Loucy (cell line): Measurements from ENCODE around the gene IDI2.
"Not testable (repeated sequence)": the region's sequence is repeated elsewhere in the genome, so short reads cannot be mapped to it uniquely, and the experiment has no call there.

Experiments
- H2AFZ ChIP-seq: fragments of 200-600 bp; sonication (generic); 2 replicates; pipeline ENCODE4 v1.6.0; 2016; ENCODE audit warnings: antibody characterized with exemption, mild to moderate bottlenecking, low read length, moderate library complexity
- H3F3A ChIP-seq: fragments of 200-600 bp; 2 replicates; pipeline ENCODE4 v1.6.0; 2016; ENCODE audit warnings: antibody characterized with exemption, low read depth, mild to moderate bottlenecking
- H3K27me3 ChIP-seq: fragments of 200-600 bp; sonication (generic); 2 replicates; pipeline ENCODE4 v1.6.1; 2014; ENCODE audit warnings: low read length, mild to moderate bottlenecking; ENCODE audit not compliant: insufficient read depth, poor library complexity, severe bottlenecking
- H3K36me3 ChIP-seq: fragments of 200-600 bp; sonication (generic); 2 replicates; pipeline ENCODE4 v1.6.1; 2016; ENCODE audit warnings: low read length; ENCODE audit not compliant: insufficient read depth
- H3K4me1 ChIP-seq: fragments of 200-600 bp; sonication (generic); 2 replicates; pipeline ENCODE4 v1.5.1; 2014; ENCODE audit warnings: low read length, mild to moderate bottlenecking; ENCODE audit not compliant: insufficient read depth, poor library complexity, severe bottlenecking
- H3K4me2 ChIP-seq: fragments of 200-600 bp; sonication (generic); 2 replicates; pipeline ENCODE4 v1.6.0; 2014; ENCODE audit warnings: antibody characterized with exemption, low read length, low read depth, mild to moderate bottlenecking; ENCODE audit not compliant: poor library complexity, severe bottlenecking
- H3K4me3 ChIP-seq: fragments of 200-600 bp; sonication (generic); 2 replicates; pipeline ENCODE4 v1.5.1; 2014; ENCODE audit warnings: low read length, mild to moderate bottlenecking, mixed read lengths; ENCODE audit not compliant: poor library complexity, severe bottlenecking
- H3K79me2 ChIP-seq: fragments of 200-600 bp; sonication (generic); 2 replicates; pipeline ENCODE4 v1.6.1; 2014; ENCODE audit warnings: low read length; ENCODE audit not compliant: insufficient read depth
- H3K9ac ChIP-seq: fragments of 200-600 bp; sonication (generic); 2 replicates; pipeline ENCODE4 v1.6.0; 2014; ENCODE audit warnings: mild to moderate bottlenecking, low read depth, low read length, moderate library complexity; ENCODE audit not compliant: poor library complexity, severe bottlenecking
- H3K9me2 ChIP-seq: fragments of 200-600 bp; sonication (generic); replicated peaks from 2 replicates; pipeline ENCODE4 v1.6.1; 2016; ENCODE audit warnings: low read depth, low read length, mixed read lengths
- H3K9me3 ChIP-seq: fragments of 200-600 bp; sonication (generic); 2 replicates; pipeline ENCODE4 v1.6.1; 2014; ENCODE audit warnings: mild to moderate bottlenecking, antibody characterized with exemption, low read length, low read depth; ENCODE audit not compliant: insufficient read depth
- H4K20me1 ChIP-seq: fragments of 200-600 bp; sonication (generic); 2 replicates; pipeline ENCODE4 v1.6.0; 2014; ENCODE audit warnings: antibody characterized with exemption, low read length, mild to moderate bottlenecking; ENCODE audit not compliant: insufficient read depth, poor library complexity, severe bottlenecking
- CTCF ChIP-seq: fragments of 200-600 bp; sonication (generic); conservative IDR thresholded peaks from 2 replicates; pipeline ENCODE4 v1.5.1; 2014; ENCODE audit warnings: mild to moderate bottlenecking, antibody characterized with exemption, low read length
- EZH2phosphoT487 ChIP-seq: fragments of 200-600 bp; IDR thresholded peaks from 2 replicates; pipeline ENCODE4 v1.6.1; 2018; ENCODE audit warnings: antibody characterized with exemption, mild to moderate bottlenecking, moderate library complexity, borderline replicate concordance

Gene IDI2

GRCh38 chr10:1070919-1071318 is 45.3 kb upstream of the IDI2 start:
- Histone ChIP-seq H2AFZ (no peak overlapping the region), H3K4me1 (peaks cover 23% of the 10 kb centered on the region), H3K36me3 (peaks cover 16% of the 10 kb centered on the region; the same call in 1 of the 2 replicates), H3K27me3 (no peaks in the 10 kb centered on the region), H3K4me3 (no peak overlapping the region), H4K20me1 (peaks cover 7% of the 10 kb centered on the region), H3K4me2 (no peak overlapping the region), H3K79me2 (peaks cover 15% of the 10 kb centered on the region), H3K9ac (no peak overlapping the region), H3F3A (no peaks in the 10 kb centered on the region), H3K9me2 (no peaks in the 10 kb centered on the region), H3K9me3 (no peaks in the 10 kb centered on the region)
- no peak for TF ChIP-seq CTCF
- TF ChIP-seq EZH2phosphoT487 = no peak

GRCh38 chr10:1068380-1069361 is 43.0 kb upstream of the IDI2 start:
- H3K4me2 ChIP-seq = peak overlapping the region; percentile 64
- H3K36me3 ChIP-seq = peaks cover 14% of the 10 kb centered on the region; the same call in 1 of the 2 replicates
- H3F3A ChIP-seq = 0 out of 2 replicates have a peak, but pooled peaks cover under 1% of the 10 kb centered on the region
- H3K79me2 ChIP-seq = peaks cover 23% of the 10 kb centered on the region
- peak overlapping the region; percentile 51 for H3K9ac ChIP-seq
- peaks cover 44% of the 10 kb centered on the region for H3K4me1 ChIP-seq
- H3K27me3 ChIP-seq = no peaks in the 10 kb centered on the region
- TF ChIP-seq EZH2phosphoT487 (no peak), CTCF (no peak)
- no peak overlapping the region for H2AFZ ChIP-seq
- H3K9me2 ChIP-seq = no peaks in the 10 kb centered on the region
- no peaks in the 10 kb centered on the region for H3K9me3 ChIP-seq
- H4K20me1 ChIP-seq = peaks cover 12% of the 10 kb centered on the region
- peak overlapping the region; percentile 46 for H3K4me3 ChIP-seq

- H2AFZ ChIP-seq, H3K9me3 ChIP-seq, H3K36me3 ChIP-seq, H3K4me2 ChIP-seq, H3K27me3 ChIP-seq, H3K4me3 ChIP-seq, H3K9me2 ChIP-seq, H3K9ac ChIP-seq: not testable (repeated sequence)
- Histone ChIP-seq H3K79me2 (peaks cover 32% of the 10 kb centered on the region), H4K20me1 (peaks cover 24% of the 10 kb centered on the region), H3F3A (peaks cover 18% of the 10 kb centered on the region), H3K4me1 (peaks cover 63% of the 10 kb centered on the region)
These were observed 41.1 kb upstream of the IDI2 start for GRCh38 chr10:1066734-1067133.

GRCh38 chr10:1064964-1065247 is 39.2 kb upstream of the IDI2 start:
- Histone ChIP-seq H3K36me3 (no peaks in the 10 kb centered on the region), H3K79me2 (peaks cover 50% of the 10 kb centered on the region), H3K9me2 (no peaks in the 10 kb centered on the region), H2AFZ (no peak overlapping the region), H3F3A (peaks cover 20% of the 10 kb centered on the region), H3K4me1 (peaks cover 78% of the 10 kb centered on the region), H3K4me2 (no peak overlapping the region), H3K4me3 (no peak overlapping the region), H3K9me3 (no peaks in the 10 kb centered on the region), H4K20me1 (peaks cover 35% of the 10 kb centered on the region), H3K9ac (no peak overlapping the region), H3K27me3 (no peaks in the 10 kb centered on the region)
- TF ChIP-seq CTCF = no peak
- TF ChIP-seq EZH2phosphoT487 = no peak
